PC-9 (cell line): ENCODE results near the gene SYT1.

Source experiments
- CTCF ChIP-seq: fragments of 200-600 bp; sonication (generic); conservative IDR thresholded peaks from 2 replicates; pipeline ENCODE4 v1.6.1; 2017; ENCODE audit warnings: mixed run types, antibody characterized with exemption, mild to moderate bottlenecking, moderate library complexity
- EZH2 ChIP-seq: fragments of 200-600 bp; sonication (generic); IDR thresholded peaks from 2 replicates; pipeline ENCODE4 v1.8.0; 2017; ENCODE audit warnings: antibody characterized with exemption, low read depth

- TF ChIP-seq CTCF, result no peak
- no peak for TF ChIP-seq EZH2
Observed at GRCh38 chr12:78880078-78880477, 15.5 kb downstream of the SYT1 start.
